OCI-LY7 (cell line): Measurements from ENCODE around the gene DPPA3. TPM values are rescaled to one million over a fixed set of nuclear protein-coding genes. Genes with fewer than 3 reads are reported as not detected.
"Not testable (repeated sequence)": the region's sequence is repeated elsewhere in the genome, so short reads cannot be mapped to it uniquely, and the experiment has no call there.

Experiments
- BruUV-seq: library from RNA; stranded (reverse); fragments of 400-500 nt; replicated peaks from 2 replicates; lab custom pipeline; 2021; lab: Mats Ljungman, UMichigan
- CTCF ChIA-PET: fragments of 300-600 bp; sonication (Branson Sonifier 250); formaldehyde crosslinking; loops from one replicate; lab custom pipeline; 2022; ENCODE audit warnings: antibody characterized with exemption; ENCODE audit not compliant: unreplicated experiment; lab: Charles Lee
- POLR2A ChIA-PET: fragments of 300-600 bp; sonication (Branson Sonifier 250); formaldehyde crosslinking; loops from one replicate; lab custom pipeline; 2022; ENCODE audit warnings: antibody characterized with exemption; lab: Charles Lee
- DNase-seq: peaks from one replicate; pipeline ENCODE4 v3.0.0-alpha.2; 2015; ENCODE audit warnings: low spot score
- H2AFZ ChIP-seq: fragments of 200-600 bp; sonication (generic), shearing (Covaris generic); 2 replicates; pipeline ENCODE4 v1.6.1; 2014; ENCODE audit warnings: mild to moderate bottlenecking, antibody characterized with exemption, low read length, moderate library complexity
- H3K27ac ChIP-seq: fragments of 200-600 bp; sonication (generic); 2 replicates; pipeline ENCODE4 v1.5.1; 2014; ENCODE audit warnings: mixed run types, low read depth, mild to moderate bottlenecking, moderate library complexity, low read length, inconsistent platforms; ENCODE audit not compliant: poor library complexity, severe bottlenecking
- H3K36me3 ChIP-seq: fragments of 200-600 bp; sonication (generic); 2 replicates; pipeline ENCODE4 v1.6.1; 2014; ENCODE audit warnings: mild to moderate bottlenecking, antibody characterized with exemption, low read length, moderate library complexity, mixed read lengths; ENCODE audit not compliant: insufficient read depth
- H3K4me1 ChIP-seq: fragments of 200-600 bp; sonication (generic); 2 replicates; pipeline ENCODE4 v1.5.1; 2014; ENCODE audit warnings: mild to moderate bottlenecking, low read length; ENCODE audit not compliant: insufficient read depth, poor library complexity, severe bottlenecking
- H3K4me2 ChIP-seq: fragments of 200-600 bp; sonication (generic); 2 replicates; pipeline ENCODE4 v1.6.1; 2014; ENCODE audit warnings: mild to moderate bottlenecking, low read length
- H3K4me3 ChIP-seq: fragments of 200-600 bp; sonication (generic); 2 replicates; pipeline ENCODE4 v1.5.1; 2014; ENCODE audit warnings: mild to moderate bottlenecking, low read depth, low read length; ENCODE audit not compliant: poor library complexity, severe bottlenecking
- H3K79me2 ChIP-seq: fragments of 200-600 bp; sonication (generic); 2 replicates; pipeline ENCODE4 v1.6.1; 2016; ENCODE audit warnings: low read depth, mild to moderate bottlenecking, low read length, moderate library complexity, mixed read lengths; ENCODE audit not compliant: insufficient read depth
- H3K9me2 ChIP-seq: fragments of 200-600 bp; sonication (generic); 2 replicates; pipeline ENCODE4 v1.6.1; 2016; ENCODE audit warnings: mild to moderate bottlenecking, low read length, mixed read lengths; ENCODE audit not compliant: insufficient read depth
- H3K9me3 ChIP-seq: fragments of 200-600 bp; sonication (generic); 2 replicates; pipeline ENCODE4 v1.6.1; 2014; ENCODE audit warnings: mild to moderate bottlenecking, mixed run types, low read length, mixed read lengths
- H4K20me1 ChIP-seq: fragments of 200-600 bp; sonication (generic); 2 replicates; pipeline ENCODE4 v1.6.1; 2014; ENCODE audit warnings: mild to moderate bottlenecking, antibody characterized with exemption, low read length, moderate library complexity, mixed read lengths; ENCODE audit not compliant: insufficient read depth
- CTCF ChIP-seq: fragments of 200-600 bp; sonication (generic); conservative IDR thresholded peaks from 2 replicates; pipeline ENCODE4 v1.5.1; 2014; ENCODE audit warnings: mild to moderate bottlenecking, antibody characterized with exemption, low read length, moderate library complexity, mixed read lengths
- EZH2phosphoT487 ChIP-seq: fragments of 200-600 bp; sonication (generic); IDR thresholded peaks from 2 replicates; pipeline ENCODE4 v1.6.1; 2018; ENCODE audit warnings: low read depth, borderline replicate concordance, mild to moderate bottlenecking, mixed run types, antibody characterized with exemption, low read length, moderate library complexity, mixed read lengths
- intact Hi-C: fragments of 100-400 bp; cut with micrococcal nuclease; formaldehyde crosslinking; loops from one replicate; pipeline ENCODE4 v1.10.0; 2022; ENCODE audit not compliant: unreplicated experiment
- total RNA-seq, 2 experiments: library from RNA; depleted of rRNA in 1 of 2; stranded (reverse); fragments of >200 nt in 1 of 2; shearing (Covaris generic) in 1 of 2; gene quantifications; 2 replicates each; pipeline ENCODE4 v1.2.3, GENCODE V29; 2014 to 2022

Gene DPPA3
- total RNA-seq, 2 experiments from 2014 or later, result 0.25 TPM; not detected in 1

DNA sequence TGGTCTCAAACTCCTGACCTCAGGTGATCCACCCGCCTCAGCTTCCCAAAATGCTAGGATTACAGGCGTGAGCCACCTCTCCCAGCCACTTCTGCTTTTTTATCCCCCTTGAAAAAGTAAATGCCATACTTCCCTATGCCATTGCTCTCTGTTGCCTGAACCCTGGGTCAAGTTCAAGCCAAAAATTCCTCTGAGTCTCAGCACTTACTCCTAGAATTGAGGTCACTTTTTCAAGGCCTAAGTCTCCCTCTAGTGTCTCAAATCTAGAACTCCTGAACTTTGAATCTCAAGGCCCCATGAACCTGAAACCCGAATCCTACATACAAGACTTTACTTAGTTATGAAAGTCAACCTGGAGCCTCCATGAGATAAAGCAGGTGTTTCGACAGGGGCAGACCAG is 44.1 kb upstream of the DPPA3 start:
- no peaks in the 10 kb centered on the region for H3K9me3 ChIP-seq
- H3K9me2 ChIP-seq, result no peaks in the 10 kb centered on the region
- H3K4me2 ChIP-seq, result no peak overlapping the region
- no peak overlapping the region for H2AFZ ChIP-seq
- DNase-seq, result peak; percentile 42
- ChIA-PET POLR2A (interaction anchor here (0.5 to 2.2 kb wide), 3 partner anchors 25 to 296 kb away, joined by 3 to 5 read pairs (median 5); no protein-coding TSS in a partner anchor), CTCF (no interaction called here)
- BruUV-seq, result no TSS peak
- no peaks in the 10 kb centered on the region for H4K20me1 ChIP-seq
- no peak overlapping the region for H3K4me3 ChIP-seq
- intact Hi-C loops, result loop anchor here (2.0 kb wide), 1 partner anchor 24 kb away; no protein-coding TSS in a partner anchor
- TF ChIP-seq EZH2phosphoT487, result no peak
- peak; percentile 73 for TF ChIP-seq CTCF
- H3K79me2 ChIP-seq, result no peaks in the 10 kb centered on the region
- H3K27ac ChIP-seq, result no peak overlapping the region
- H3K4me1 ChIP-seq, result no peaks in the 10 kb centered on the region
- H3K36me3 ChIP-seq, result no peaks in the 10 kb centered on the region

DNA sequence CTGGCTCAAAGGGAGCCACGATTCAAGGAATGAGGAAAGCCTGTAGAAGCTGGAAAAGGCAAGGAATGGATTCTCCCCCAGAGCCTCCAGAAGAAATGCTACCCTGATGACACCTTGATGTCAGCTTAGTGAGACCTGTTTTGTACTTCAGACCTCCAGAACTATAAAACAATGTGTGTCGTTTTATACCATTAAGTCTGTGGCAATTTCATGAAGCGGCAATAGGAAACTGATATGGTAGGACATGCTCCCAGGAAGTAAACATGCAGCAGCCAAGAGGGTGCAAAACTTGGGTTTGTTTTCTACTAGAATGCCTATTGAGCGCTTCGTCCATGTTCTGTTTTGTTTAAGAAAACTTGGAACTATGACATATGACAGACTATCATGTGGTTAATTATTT is 43.1 kb upstream of the DPPA3 start:
- BruUV-seq, result no TSS peak
- no peaks in the 10 kb centered on the region for H3K36me3 ChIP-seq
- H3K4me3 ChIP-seq, result no peak overlapping the region
- H3K4me1 ChIP-seq, result no peaks in the 10 kb centered on the region
- DNase-seq, result no peak
- intact Hi-C loops, result no loop called here
- ChIA-PET POLR2A (interaction anchor here (0.6 to 2.2 kb wide), 3 partner anchors 26 to 132 kb away, joined by 3 to 5 read pairs (median 3); no protein-coding TSS in a partner anchor), CTCF (no interaction called here)
- H3K9me3 ChIP-seq, result no peaks in the 10 kb centered on the region
- no peak overlapping the region for H3K4me2 ChIP-seq
- H4K20me1 ChIP-seq, result no peaks in the 10 kb centered on the region
- no peak for TF ChIP-seq CTCF
- no peaks in the 10 kb centered on the region for H3K9me2 ChIP-seq
- no peak overlapping the region for H2AFZ ChIP-seq
- H3K27ac ChIP-seq, result no peak overlapping the region
- no peaks in the 10 kb centered on the region for H3K79me2 ChIP-seq

GRCh38 chr12:7675455-7675854 is 35.8 kb upstream of the DPPA3 start:
- intact Hi-C loops, DNase-seq, H3K79me2 ChIP-seq, H3K4me3 ChIP-seq, H3K36me3 ChIP-seq, CTCF ChIA-PET, H4K20me1 ChIP-seq, BruUV-seq, H3K27ac ChIP-seq, H3K9me3 ChIP-seq, H3K9me2 ChIP-seq, H3K4me1 ChIP-seq: not testable (repeated sequence)
- Histone ChIP-seq H3K4me2 (0 out of 2 replicates have a peak overlapping the region, but pooled peaks have one; percentile 19), H2AFZ (peak overlapping the region; percentile 59)
- POLR2A ChIA-PET, result interaction anchor here (0.6 kb wide), 1 partner anchor 156 kb away, joined by 3 read pairs; no protein-coding TSS in a partner anchor
